ENCODE data around the gene SSTR4.

Gene SSTR4

DNA sequence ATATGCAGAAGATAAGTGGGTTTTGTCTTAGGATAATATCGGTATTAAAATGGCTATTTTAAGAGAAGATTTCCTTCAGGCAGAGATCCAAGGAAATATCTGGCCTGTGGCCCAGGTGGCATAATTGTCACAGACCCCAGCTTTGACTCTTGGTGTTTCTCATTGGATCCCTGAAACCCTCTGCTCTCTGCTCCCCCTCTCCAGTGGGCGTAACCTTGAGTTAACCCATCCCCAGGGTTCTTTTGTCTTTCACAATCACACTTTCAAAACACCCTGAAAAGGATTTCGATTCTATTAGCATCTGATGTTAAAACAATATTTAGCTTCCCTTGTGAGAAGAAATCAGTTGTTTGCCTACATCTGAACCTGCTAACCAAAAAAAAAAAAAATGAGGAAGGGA, 7.2 kb downstream of the SSTR4 start:
- no peak for DNase-seq (ENCODE audit: low read depth in 2 of 2)

DNA sequence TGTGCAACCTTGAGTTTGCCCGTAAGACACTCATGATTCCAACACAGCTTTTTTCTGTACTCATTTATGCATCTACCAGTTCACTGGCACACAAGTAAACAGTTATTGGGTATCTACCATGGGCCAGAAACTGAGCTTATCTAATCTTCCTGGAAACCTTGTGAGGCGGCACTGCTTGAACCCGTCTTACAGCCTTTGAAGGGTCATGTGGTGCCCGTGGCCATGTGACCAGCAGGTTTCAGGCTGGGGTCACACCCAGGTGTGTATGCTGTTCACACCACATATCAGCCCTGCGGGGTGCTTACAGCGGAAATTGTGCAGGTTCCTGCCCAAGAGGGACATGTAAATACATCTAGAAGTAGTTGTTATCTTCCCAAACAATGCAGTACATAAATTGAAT, 8.3 kb downstream of the SSTR4 start:
- no peak for DNase-seq (ENCODE audit: low read depth in 2 of 2)

DNA sequence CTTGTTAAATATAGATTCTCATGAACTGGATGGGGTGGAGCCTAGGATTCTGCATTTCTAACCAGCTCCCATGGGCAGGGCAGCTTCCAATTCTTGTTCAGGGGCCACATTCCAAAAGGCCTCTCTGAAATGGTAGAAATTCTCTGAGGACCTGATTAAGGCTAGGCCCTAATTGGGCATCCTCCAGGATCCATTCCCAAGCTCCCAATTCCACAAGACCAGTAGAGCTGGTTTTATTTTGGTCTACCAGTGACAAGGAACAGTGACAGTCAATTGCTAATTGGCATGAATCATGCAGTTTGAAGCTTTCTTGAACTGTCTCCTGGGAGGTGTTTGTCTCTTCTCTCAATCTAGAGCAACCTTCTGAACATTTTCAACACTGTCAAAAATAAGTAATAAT, 11.3 kb downstream of the SSTR4 start:
- no peak for DNase-seq (ENCODE audit: low read depth in 2 of 2)

DNA sequence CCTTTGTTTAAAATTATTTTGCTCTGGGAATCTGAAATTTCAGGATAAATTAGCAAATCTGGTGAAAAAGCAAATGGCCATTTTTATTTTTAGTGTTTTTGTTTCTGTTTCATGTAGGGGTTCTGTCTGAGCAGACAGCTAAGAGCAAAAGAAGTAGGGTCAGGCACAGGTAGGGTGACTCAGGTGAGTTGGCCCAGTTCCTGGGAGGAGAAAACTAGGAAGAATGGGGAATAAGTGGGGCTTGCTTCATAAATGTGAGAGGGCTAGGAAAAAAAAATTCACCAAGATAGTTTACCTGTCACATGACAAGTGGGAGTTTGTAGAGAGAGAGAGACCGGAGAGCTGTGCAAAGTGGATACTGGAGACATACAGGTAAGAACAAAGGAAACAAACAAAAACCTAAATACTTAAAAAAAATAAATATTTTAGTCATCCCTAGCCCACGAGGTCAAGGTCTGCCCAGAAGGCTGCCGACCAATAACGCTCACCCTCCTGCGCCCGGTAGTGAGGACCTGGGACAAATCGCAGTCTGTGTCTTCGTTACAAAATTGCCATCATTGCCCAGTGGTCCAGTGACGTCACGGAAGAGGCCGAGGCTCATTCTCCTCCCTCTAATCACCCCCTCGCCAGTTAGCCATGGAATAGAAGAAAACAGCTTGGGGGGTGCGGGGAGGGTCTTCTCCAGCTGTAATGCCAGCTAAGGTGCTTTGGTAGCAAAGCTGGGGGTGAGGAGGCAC, 12.1 kb downstream of the SSTR4 start:
- DNase-seq (ENCODE audit: low read depth in 2 of 2) = no peak

DNA sequence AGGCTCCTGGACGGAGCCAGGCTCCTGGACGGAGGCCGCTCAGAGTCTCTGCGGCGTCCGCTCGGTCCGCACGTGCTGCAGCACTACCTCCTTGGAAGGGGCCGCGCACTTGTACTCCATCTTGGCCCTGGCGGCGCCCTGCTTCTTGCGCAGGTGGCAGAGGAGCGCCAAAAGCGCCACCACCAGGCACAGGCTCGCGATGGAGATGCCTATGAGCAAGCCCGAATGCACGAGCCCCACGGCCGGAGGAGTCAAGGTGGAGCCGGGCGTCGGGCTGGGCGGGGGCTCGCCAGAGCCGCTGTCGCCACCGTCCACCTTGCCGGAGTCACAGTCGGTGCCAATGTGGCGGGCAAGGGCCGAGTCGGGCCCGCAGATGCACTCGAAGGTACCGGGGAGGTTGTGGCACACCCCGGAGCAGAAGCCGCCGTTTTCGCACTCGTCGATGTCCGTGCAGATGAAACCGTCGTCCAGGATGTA, 12.7 kb downstream of the SSTR4 start:
- no peak for DNase-seq (ENCODE audit: low read depth in 2 of 2)

DNA sequence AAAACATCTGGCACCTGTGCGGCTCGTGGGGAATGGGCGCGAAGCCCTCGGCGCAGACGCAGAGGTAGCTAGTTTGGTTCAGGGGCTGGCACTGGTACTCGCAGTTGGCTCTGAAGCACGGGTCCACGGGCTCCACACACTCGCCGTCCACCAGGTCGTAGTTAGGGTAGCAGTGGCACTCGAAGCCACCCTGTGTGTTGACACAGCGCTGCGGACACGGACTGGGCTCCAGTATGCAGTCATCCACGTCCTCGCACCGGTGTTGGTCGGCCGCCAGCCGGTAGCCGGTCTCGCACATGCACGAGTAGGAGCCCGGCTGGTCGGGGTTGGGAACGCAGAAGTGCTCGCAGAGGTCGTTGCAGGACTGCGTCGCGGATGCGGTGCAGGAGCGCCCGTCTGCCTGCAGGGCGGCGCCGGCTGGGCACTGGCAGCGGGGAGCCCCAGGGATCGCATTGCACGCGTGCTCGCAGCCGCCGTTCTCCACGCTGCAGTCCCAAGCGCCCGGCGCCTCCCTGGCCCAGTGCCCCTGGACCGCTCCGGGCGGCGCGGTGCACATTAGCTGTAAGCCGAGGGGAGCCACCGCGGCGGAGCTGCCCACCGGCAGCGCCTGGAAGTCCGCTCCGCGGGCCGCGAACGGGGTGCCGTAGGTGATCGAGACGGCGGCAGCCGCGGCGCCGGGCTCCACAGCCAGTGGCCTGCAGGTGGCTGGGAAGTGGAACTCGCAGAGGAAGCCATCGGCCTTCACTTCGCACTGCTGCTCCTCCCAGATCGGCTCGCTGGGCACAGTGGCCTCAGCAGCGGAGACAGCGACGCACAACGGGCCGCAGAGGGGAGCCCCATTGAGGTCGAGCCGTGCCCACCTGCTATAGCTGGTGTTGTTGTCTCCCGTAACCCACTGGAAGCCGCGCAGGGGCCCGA, 13.4 kb downstream of the SSTR4 start:
- no peak for DNase-seq (ENCODE audit: low read depth in 2 of 2)

DNA sequence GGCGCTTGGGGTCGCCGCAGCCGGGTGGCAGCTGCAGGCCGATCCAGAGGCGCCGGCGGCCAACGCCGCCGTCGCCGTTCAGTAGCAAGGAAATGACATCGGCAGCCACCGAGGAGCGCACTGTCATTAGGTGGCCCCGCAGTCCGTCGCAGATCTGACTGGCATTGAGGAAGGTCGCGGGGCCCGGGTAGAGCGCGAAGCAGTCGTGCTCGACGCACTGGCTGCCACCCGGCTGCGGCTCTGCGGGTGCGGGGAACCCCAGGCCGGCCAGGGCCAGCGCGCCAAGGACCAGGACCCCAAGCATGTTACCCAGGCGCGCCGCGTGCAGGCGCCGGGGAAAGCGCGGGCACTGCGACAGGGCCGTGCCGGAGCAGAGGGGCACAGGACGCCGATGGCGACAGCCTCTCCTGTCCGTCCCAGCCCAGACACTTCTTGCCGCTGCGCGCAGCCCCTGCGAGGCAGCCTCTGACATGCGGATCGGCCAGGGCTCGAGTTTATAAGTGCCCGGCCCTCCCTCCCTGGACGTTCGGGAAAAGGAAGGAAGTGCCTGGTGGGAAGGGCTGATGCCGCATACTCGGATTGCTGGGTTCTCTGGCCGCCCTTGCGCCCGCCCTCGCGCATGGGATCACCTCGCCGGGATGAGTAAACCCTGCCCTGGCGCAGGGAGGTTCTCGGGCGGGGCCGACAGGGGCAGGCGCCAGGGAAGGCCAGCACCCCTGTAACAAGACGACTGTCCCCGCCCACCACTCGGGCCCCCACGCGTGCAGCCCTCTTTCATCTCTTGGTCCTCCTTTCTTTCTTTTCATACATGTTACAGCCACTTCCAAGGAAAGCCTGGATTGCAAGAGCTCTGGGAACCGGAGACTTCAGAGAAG, 14.3 kb downstream of the SSTR4 start, which contains the start of gene THBD:
TSS of gene THBD (minus strand) at position 472 of the 875 bp plus-strand sequence. CDS start at position 304, 168 bp downstream.
- DNase-seq (ENCODE audit: low read depth in 2 of 2) = no peak

DNA sequence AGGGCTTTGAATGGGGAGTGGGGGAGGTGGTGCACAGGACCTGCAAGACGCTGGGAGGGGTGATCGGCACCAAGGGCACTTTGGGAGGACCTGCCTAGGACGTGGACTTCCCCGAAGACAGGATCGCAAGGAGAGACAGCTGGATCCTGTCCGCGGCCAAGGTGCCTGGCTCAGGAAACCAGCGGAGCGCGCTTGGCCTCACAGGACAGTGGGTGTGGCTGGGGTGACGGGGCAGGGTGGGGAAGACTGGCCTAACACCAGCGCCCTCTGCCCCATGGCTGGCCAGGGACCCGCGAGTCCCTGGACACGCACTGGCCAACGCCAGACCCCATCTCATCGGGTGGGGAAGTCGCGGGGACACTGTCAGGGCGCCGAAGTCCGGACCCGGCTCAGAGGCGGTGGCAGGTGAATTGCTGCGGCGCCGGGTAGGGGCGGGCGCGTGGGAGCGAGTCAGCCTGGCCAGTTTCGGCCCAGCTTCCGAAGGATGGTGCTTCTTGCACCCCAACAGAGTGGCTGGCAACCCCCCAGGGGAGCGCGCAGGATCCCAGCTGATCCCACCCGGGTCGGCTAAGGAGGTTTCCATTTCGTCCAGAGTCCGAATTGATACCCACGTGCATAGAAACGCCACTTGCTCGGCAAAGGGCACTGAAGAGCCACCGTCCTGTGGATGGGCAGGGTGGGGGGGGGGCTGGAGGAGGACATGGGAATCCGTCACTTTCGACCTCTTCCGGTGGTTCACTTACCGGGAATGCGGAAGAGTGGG, 15.1 kb downstream of the SSTR4 start:
- DNase-seq (ENCODE audit: low read depth in 2 of 2) = no peak

DNA sequence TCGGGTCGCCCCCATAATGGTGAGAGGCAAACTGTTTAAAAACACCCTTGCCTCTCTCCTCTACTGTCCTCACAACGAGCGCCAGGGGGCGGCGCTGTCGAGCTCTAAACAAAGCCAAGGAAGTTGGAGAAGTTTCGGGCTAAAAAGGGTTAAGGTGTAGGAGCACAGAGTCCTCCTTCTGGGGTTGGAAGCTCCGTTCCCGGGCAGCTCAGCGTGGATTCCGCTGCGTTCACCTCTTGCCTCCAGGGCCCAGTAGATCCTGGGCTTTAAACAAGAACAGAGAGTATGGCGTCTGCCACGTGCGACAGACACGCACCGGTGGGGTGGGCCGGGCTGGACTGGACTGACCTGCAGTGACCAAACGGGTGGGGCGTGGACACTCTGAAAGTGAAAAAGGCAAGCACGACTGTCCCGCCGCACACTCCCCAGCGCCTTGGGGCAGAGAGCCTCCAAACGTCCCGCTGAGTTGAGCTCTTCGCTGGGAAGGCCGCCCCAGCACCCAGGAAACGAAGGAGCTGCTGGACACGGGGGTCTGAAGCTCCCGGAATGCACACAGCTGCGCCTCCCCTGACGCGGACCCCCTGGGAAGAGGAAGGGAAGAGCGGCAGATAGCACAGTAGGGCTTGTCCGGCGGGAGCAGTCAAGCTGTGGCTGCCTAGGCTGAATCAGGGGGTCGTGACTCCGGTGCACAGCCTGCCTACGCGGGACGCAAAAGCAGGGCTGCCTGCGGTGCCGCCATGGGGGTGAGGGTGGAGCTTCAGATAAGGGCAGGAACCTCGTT, 15.9 kb downstream of the SSTR4 start:
- DNase-seq (ENCODE audit: low read depth in 2 of 2) = no peak

DNA sequence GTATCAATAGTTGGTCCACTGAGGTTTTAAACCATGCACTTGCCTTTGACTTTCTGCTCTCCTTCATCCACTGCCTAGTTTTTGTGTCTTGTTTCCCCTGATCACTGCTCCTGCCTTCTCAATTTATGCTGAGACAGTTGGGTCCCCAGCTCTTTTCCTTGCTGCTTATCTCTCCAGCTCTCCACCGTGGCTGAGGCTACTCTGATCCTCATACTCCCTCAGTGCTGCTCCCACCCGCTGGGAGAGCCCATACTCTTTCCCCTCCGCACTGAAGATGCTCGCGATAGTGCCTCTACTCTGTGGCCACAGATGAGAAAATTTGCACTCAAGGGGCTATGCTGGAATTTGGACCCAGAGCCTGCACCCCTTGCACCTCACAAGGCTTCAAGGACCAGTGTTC, 17.8 kb downstream of the SSTR4 start:
- DNase-seq (ENCODE audit: low read depth in 2 of 2) = no peak

DNA sequence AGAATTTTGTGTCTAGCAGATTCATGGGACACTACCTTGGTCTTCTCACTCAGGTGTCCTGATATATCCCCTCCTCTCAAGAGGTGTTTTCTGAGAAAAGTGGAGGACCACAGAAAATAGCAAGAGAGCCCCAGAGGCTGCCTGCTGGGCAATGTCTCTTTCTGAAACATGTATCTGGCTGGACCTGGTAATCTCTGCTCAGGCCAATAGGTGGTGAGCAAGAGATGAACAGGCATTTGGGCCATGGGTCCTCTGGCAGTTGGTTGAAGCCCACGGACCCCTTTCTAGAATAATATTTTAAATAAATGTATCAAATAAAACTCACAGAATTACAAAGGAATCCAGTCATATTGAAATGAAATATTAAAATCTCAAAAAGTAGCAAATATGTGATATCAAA, 23.1 kb downstream of the SSTR4 start:
- no peak for DNase-seq (ENCODE audit: low read depth in 2 of 2)

DNA sequence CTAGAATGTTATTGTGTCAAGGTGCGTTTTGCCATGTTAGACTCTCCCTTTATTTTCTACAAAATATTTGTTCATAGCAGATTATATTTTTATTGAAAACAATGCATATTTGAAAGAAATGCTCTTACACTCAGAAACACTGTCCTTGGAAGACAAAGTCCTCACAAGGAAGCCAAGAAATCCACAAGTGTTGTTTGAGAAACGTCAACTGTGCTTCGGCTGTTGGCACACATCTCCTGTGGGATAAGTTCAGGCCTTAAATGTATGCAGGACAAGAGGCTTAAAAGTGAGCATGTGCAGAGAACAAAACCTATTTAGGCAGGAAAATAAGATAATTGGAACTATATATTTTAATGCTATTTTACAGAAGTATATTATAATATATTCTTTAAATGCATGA, 23.9 kb downstream of the SSTR4 start:
- no peak for DNase-seq (ENCODE audit: low read depth in 2 of 2)

DNA sequence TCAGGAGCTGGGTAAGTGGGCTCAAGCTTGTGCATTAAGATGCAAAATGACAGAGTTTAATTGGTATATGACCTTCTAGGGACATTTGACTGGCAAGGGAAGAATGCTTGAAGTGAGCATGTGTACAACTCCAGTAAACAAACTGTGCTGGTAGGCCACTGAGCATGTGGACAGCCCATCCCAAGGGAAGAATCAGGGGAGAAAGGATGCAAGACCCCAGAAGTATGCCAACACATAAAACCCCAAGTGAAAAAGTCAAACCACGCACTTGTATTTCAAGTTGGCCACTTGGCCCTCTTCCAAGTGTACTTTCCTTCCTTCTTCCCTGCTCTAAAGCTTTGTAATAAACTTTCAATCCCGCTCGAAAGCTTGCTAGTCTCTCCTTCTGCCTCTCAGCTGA, 24.7 kb downstream of the SSTR4 start:
- DNase-seq (ENCODE audit: low read depth in 2 of 2) = no peak

DNA sequence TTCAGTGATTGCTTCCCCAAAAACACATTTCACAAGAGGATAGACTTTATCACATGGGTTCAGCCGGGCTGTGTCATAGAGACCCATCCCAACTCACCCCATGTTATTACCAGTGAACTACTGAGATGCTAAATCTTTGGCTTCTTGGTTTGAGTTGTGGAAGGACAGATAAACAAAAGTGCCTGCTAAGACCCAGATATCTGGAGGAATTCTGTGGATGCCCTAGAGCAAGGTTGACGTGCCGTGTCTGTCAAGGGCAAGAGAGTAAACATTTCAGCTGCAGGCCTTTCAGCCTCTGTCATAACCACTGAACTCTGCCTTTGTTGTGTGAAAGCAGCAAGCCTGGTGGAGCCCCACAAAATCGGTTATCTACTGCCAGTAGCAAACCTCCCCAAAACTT, 25.5 kb downstream of the SSTR4 start:
- DNase-seq (ENCODE audit: low read depth in 2 of 2) = no peak

DNA sequence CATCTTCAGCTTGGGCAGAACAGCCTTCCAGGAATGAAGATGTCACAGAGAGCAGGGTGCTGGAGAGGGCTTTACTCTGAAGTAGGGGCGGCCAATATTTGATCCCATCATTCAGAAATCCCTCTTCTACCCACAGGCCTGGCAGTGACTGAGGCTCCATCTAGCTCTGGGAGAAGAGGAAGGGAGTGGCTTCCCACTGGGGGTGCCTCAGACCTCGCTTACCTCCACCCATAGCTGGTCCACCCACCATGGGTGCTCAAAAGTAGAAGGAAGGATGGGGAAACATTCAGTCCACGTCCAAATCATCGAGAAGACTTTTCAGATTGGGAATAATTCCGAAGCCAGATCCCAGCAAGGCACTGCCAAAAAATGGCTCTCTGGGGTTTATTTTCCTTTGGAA, 26.1 kb downstream of the SSTR4 start:
- DNase-seq (ENCODE audit: low read depth in 2 of 2) = no peak

DNA sequence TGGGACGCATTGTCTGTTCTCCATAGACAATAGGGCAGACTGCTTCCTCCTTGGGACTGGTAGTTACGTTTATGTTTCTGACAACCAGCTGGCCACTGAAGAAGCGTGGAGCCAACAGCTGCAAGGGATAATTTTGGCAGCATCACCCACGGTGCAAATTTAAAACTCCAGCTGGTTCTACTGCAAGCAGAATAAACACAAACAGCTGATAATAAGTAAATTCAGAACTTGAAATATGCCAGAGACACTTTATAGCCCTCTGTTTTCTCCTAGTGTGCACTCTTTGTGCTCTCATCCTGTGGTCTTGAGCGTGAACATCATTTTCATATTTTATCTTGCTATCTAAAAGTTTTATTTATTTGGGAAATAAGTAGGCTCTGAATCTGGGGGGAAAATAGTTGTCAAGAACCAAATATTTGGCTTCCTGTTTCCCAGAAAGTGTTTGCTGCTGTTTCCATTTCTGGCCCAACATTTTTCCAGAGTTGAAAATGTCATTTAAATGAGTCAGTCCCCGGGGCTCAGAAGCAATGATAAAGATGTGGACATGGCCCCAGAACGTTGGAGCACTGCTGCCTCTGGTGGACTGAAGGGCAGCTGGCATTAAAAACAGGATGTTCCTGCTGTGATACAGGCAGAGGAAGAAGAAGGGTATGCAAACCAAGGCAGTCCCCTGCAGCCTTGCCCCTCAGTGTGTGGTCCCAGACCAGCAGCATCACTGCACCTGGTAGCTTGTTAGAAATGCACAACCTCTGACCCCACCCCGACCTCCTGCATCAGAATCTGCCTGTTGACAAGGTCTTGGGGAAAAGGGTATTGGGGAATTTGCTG, 26.8 kb downstream of the SSTR4 start:
- DNase-seq (ENCODE audit: low read depth in 2 of 2) = no peak

DNA sequence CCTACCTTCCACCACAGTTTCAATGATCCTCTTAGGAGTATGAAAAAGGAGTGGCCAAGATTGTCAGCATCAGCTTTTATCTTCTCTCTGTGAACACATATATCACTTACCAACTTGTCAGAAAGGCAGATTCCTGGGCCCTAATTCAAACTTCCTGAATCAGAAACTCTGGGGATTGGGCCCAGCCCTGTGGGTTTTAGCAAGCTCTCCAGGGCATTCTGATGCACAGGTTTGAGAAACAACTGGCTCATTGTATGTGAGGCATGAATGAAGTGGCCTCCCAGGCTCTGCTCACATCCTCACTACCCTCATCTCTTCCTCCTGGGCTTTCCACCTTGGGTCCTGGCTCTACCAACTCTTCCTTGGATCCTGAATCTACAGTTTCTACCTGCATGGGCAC, 27.5 kb downstream of the SSTR4 start:
- DNase-seq (ENCODE audit: low read depth in 2 of 2) = no peak

DNA sequence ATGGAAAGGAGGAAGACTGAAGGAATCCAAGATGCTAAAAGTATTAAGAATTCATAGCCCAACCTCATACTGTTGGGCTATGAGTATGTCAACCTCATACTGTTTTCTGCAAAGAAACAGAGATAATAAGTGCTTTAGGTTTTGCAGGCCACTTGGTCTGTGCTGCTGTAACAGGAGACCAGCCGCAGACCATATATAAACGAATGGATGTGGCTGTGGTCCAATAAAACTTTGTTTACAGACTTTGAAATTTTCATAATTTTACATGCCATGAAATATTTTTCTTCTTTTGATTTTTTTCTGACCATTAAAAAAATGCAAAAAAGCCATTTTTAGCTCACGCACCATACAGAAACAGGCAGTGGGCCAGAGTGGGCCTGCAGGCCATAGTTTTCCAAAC, 28.1 kb downstream of the SSTR4 start:
- DNase-seq (ENCODE audit: low read depth in 2 of 2) = no peak

DNA sequence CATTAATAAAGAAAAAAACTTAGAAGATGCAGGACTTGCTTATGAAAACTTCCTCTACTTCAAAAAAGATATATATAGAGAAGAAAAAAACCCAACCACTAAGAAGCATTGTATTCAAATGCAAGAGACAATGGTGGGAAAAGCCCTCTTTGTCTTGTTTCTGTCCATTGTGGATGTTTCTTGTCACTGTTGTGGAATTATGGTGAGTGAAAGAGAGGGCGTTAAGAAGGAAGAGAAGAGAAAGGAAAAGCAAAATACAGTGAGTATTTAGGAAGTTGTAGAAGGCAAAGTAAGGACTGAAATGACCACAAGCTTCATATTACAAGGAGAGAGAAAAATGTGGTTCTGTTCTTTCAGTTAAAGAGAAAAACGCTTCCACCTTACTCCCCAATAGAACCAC, 28.5 kb downstream of the SSTR4 start:
- DNase-seq (ENCODE audit: low read depth in 2 of 2) = no peak

Data from stimulated activated CD4-positive, alpha-beta T cell treated with anti-CD3 and anti-CD28 coated beads, Interleukin-1b, Interleukin-23, amount 100 ng/mL, for 1 hour (primary cell).